PC-9 (cell line): Measurements from ENCODE around the gene HTRA1. TPM values are rescaled to one million over a fixed set of nuclear protein-coding genes. Genes with fewer than 3 reads are reported as not detected.
A peak's percentile ranks its signal among the peaks of the same experiment; 100 is the strongest.

Experiments
- BruUV-seq: library from RNA; stranded (reverse); fragments of 400-500 nt; replicated peaks from 2 replicates; lab custom pipeline; 2021; lab: Mats Ljungman, UMichigan
- CTCF ChIA-PET: fragments of 300-600 bp; sonication (Branson Sonifier 250); formaldehyde crosslinking; loops from one replicate; lab custom pipeline; 2022; ENCODE audit warnings: antibody characterized with exemption; lab: Charles Lee
- POLR2A ChIA-PET: fragments of 300-600 bp; sonication (Branson Sonifier 250); formaldehyde crosslinking; loops from one replicate; lab custom pipeline; 2022; ENCODE audit warnings: antibody characterized with exemption; ENCODE audit not compliant: unreplicated experiment; lab: Charles Lee
- DNase-seq, 2 experiments: peaks; one replicate each; pipeline versions ENCODE4 v3.0.0 to v3.0.0-alpha.2; 2015 to 2022; ENCODE audit warnings: mixed read lengths in 1 of 2
- H2AFZ ChIP-seq: fragments of 200-600 bp; sonication (generic); 2 replicates; pipeline ENCODE4 v1.8.1; 2017; ENCODE audit warnings: antibody characterized with exemption
- H3F3A ChIP-seq: fragments of 200-600 bp; sonication (generic); 2 replicates; pipeline ENCODE4 v1.8.1; 2017; ENCODE audit warnings: antibody characterized with exemption, mild to moderate bottlenecking, low read depth; ENCODE audit not compliant: insufficient read depth
- H3K27ac ChIP-seq: fragments of 200-600 bp; sonication (generic); 2 replicates; pipeline ENCODE4 v1.6.1; 2016; ENCODE audit warnings: mixed run types
- H3K27me3 ChIP-seq: fragments of 200-600 bp; sonication (generic); 2 replicates; pipeline ENCODE4 v1.6.1; 2016; ENCODE audit warnings: low read depth, mixed run types; ENCODE audit not compliant: insufficient read depth
- H3K36me3 ChIP-seq: fragments of 200-600 bp; sonication (generic); 2 replicates; pipeline ENCODE4 v1.6.1; 2016; ENCODE audit warnings: low read depth, mixed run types
- H3K4me1 ChIP-seq: fragments of 200-600 bp; sonication (generic); replicated peaks from 2 replicates; pipeline ENCODE4 v1.6.1; 2016; ENCODE audit warnings: mixed run types; ENCODE audit not compliant: insufficient read depth
- H3K4me2 ChIP-seq: fragments of 200-600 bp; sonication (generic); 2 replicates; pipeline ENCODE4 v1.6.1; 2017; ENCODE audit warnings: mixed run types
- H3K4me3 ChIP-seq: fragments of 200-600 bp; sonication (generic); 2 replicates; pipeline ENCODE4 v1.6.1; 2016; ENCODE audit warnings: mixed run types
- H3K79me2 ChIP-seq: fragments of 200-600 bp; sonication (generic); 2 replicates; pipeline ENCODE4 v1.6.1; 2017; ENCODE audit warnings: low read depth, mixed run types
- H3K9me2 ChIP-seq: fragments of 200-600 bp; sonication (generic); 2 replicates; pipeline ENCODE4 v1.8.1; 2017; ENCODE audit warnings: mild to moderate bottlenecking; ENCODE audit not compliant: insufficient read depth
- H3K9me3 ChIP-seq: fragments of 200-600 bp; sonication (generic); 2 replicates; pipeline ENCODE4 v1.8.1; 2016; ENCODE audit warnings: low read depth; ENCODE audit not compliant: insufficient read depth
- H4K20me1 ChIP-seq: fragments of 200-600 bp; sonication (generic); 2 replicates; pipeline ENCODE4 v1.8.1; 2017; ENCODE audit not compliant: insufficient read depth
- EZH2 ChIP-seq: fragments of 200-600 bp; sonication (generic); IDR thresholded peaks from 2 replicates; pipeline ENCODE4 v1.8.0; 2017; ENCODE audit warnings: antibody characterized with exemption, low read depth
- intact Hi-C: fragments of 100-400 bp; cut with micrococcal nuclease; formaldehyde crosslinking; loops from one replicate; pipeline ENCODE4 v1.10.0; 2022; ENCODE audit not compliant: unreplicated experiment
- total RNA-seq: library from RNA; stranded (reverse); gene quantifications from 2 replicates; pipeline ENCODE4 v1.2.3, GENCODE V29; 2021
- TF ChIP-seq, protein P1 (sequence below): fragments of 200-600 bp; sonication (generic); conservative IDR thresholded peaks from 2 replicates; pipeline ENCODE4 v1.6.1; 2017; ENCODE audit warnings: mixed run types, antibody characterized with exemption, mild to moderate bottlenecking, moderate library complexity

Gene HTRA1
- total RNA-seq, 1 experiment from 2014 or later = 18.0 TPM

DNA sequence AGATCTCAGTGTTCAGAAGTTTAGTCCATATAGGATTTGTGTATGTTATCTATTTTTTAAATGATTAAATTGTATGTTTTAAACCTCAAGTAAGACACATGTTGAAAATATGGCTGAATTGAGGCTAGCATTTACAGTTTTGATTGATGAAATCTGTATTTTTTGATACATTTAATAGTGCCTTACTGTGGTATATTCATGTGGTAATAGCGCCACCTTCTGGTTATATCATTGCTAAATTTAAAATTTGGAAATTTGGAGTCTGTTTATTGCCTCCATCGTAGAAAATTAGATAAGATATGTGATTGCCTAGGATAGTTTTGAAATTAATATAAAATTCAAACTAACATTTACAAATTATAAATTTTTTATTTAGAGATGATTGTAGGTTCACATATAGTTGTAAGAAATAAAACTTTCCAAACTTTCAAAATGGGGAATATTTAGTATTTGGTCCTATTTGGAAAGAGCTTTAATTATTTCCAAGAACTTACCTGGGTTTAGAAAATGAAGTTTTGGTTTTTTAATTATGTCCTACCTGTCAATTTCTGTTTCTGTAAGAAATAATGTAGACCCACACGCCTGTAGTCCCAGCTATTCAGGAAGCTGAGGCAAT lies 26.0 kb upstream of the HTRA1 start:
- H3K79me2 ChIP-seq = no peaks in the 10 kb centered on the region
- H3K27ac ChIP-seq = no peak overlapping the region
- peak in 1 of 2 experiments; percentile 38 for DNase-seq
- H2AFZ ChIP-seq = no peak overlapping the region
- H3K4me2 ChIP-seq = no peak overlapping the region
- no peaks in the 10 kb centered on the region for H3K36me3 ChIP-seq
- intact Hi-C loops = loop anchor here (1.0 to 10.0 kb wide), 5 partner anchors 93 to 291 kb away; no protein-coding TSS in a partner anchor
- no peaks in the 10 kb centered on the region for H4K20me1 ChIP-seq
- H3K27me3 ChIP-seq = no peaks in the 10 kb centered on the region
- TF ChIP-seq, protein P1, sequence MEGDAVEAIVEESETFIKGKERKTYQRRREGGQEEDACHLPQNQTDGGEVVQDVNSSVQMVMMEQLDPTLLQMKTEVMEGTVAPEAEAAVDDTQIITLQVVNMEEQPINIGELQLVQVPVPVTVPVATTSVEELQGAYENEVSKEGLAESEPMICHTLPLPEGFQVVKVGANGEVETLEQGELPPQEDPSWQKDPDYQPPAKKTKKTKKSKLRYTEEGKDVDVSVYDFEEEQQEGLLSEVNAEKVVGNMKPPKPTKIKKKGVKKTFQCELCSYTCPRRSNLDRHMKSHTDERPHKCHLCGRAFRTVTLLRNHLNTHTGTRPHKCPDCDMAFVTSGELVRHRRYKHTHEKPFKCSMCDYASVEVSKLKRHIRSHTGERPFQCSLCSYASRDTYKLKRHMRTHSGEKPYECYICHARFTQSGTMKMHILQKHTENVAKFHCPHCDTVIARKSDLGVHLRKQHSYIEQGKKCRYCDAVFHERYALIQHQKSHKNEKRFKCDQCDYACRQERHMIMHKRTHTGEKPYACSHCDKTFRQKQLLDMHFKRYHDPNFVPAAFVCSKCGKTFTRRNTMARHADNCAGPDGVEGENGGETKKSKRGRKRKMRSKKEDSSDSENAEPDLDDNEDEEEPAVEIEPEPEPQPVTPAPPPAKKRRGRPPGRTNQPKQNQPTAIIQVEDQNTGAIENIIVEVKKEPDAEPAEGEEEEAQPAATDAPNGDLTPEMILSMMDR = peak; percentile 83
- no peak for TF ChIP-seq EZH2
- no peaks in the 10 kb centered on the region for H3F3A ChIP-seq
- no peaks in the 10 kb centered on the region for H3K9me2 ChIP-seq
- H3K4me3 ChIP-seq = no peak overlapping the region
- no peaks in the 10 kb centered on the region for H3K4me1 ChIP-seq
- no peaks in the 10 kb centered on the region for H3K9me3 ChIP-seq
- no TSS peak for BruUV-seq
- CTCF ChIA-PET = interaction anchor here (0.6 to 1.8 kb wide), 8 partner anchors 35 to 812 kb away, joined by 3 to 7 read pairs (median 4); no protein-coding TSS in a partner anchor
- POLR2A ChIA-PET = interaction anchor here (0.7 kb wide), 1 partner anchor 142 kb away, joined by 7 read pairs; no protein-coding TSS in a partner anchor

DNA sequence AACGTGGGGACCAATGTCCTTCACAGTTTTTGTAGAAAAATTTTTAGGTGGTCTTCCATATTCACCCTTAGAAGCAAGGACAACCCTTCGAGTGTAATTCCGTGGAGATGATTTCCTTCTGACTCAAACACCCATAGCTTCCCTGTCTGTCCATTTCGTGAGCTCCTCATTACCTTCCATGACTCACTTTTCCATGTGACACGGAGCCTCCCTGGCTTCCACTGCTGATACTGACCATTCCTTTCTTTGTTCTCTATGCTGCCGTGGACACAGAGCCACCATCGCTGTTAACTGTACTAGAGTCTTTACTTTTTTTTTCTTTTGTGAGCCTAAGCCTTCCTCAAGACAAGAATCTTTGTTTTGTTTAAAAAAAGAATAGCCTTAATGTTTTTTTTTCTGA lies 19.4 kb upstream of the HTRA1 start:
- Histone ChIP-seq H2AFZ (no peak overlapping the region), H3F3A (no peaks in the 10 kb centered on the region)

DNA sequence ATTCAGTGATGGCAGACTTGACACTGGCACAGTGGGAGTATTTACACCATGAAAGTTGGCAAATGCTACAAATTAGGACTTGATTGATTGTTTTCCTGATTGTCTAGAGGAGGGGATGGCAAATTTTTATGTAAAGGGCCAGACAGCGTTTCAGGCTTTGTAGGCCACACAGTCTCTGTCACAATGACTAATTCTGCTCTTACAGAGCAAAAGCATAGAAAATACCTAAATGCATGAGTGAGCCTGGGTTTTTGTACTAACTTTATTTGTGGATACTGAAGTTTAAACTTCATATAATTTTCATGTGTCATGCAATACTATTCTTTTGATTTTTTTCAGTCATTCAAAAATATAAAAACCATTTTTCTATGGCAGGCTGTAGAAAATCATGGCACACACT lies 15.9 kb upstream of the HTRA1 start:
- BruUV-seq = no TSS peak
- intact Hi-C loops = no loop called here

More for the DNA sequence above, 19.4 kb upstream of the HTRA1 start:
- Histone ChIP-seq H3K27me3 (no peaks in the 10 kb centered on the region), H3K4me2 (peak overlapping the region; percentile 15; the same call in 1 of the 2 replicates), H3K4me1 (no peaks in the 10 kb centered on the region), H3K4me3 (no peak overlapping the region), H3K9me3 (no peaks in the 10 kb centered on the region), H3K79me2 (no peaks in the 10 kb centered on the region), H3K36me3 (no peaks in the 10 kb centered on the region), H3K9me2 (no peaks in the 10 kb centered on the region), H4K20me1 (no peaks in the 10 kb centered on the region), H3K27ac (no peak overlapping the region)
- TF ChIP-seq, protein P1 = no peak
- TF ChIP-seq EZH2 = no peak
- POLR2A ChIA-PET = interaction anchor here (0.6 to 0.7 kb wide), 2 partner anchors 13 to 98 kb away, joined by 3 to 15 read pairs; no protein-coding TSS in a partner anchor
- DNase-seq = peak; percentile 37 to 42
- CTCF ChIA-PET = interaction anchor here (0.5 to 1.0 kb wide), 2 partner anchors 77 to 124 kb away, joined by 4 to 5 read pairs; no protein-coding TSS in a partner anchor
- no TSS peak for BruUV-seq
- intact Hi-C loops = no loop called here

More for the DNA sequence above, 15.9 kb upstream of the HTRA1 start:
- ChIA-PET CTCF (no interaction called here), POLR2A (no interaction called here)
- no peak for DNase-seq
- Histone ChIP-seq H3K4me3 (no peak overlapping the region), H3K4me1 (no peaks in the 10 kb centered on the region), H3K27ac (no peak overlapping the region), H3K27me3 (no peaks in the 10 kb centered on the region), H3K9me2 (no peaks in the 10 kb centered on the region), H3K9me3 (no peaks in the 10 kb centered on the region), H3K36me3 (no peaks in the 10 kb centered on the region), H2AFZ (no peak overlapping the region), H4K20me1 (no peaks in the 10 kb centered on the region), H3F3A (no peaks in the 10 kb centered on the region), H3K4me2 (no peak overlapping the region), H3K79me2 (no peaks in the 10 kb centered on the region)
- no peak for TF ChIP-seq EZH2
- TF ChIP-seq, protein P1 = no peak
